Mucosa of descending colon (tissue), 3 donors: ENCODE data around the gene CBLB. TPM values are rescaled to one million over a fixed set of nuclear protein-coding genes. Genes with fewer than 3 reads are reported as not detected.

Experiments used
- ATAC-seq: fragments of 200-7000 bp; cut with Tn5 transposase; one replicate; pipeline ENCODE4 v1.9.1; 2020; ENCODE audit warnings: mild to moderate bottlenecking, moderate library complexity
- DNase-seq, 3 donors: peaks; one replicate each; pipeline ENCODE4 v3.0.0-alpha.2; 2020
- H3K36me3 ChIP-seq: fragments of 200-600 bp; one replicate; pipeline ENCODE4 v1.8.0; 2021; ENCODE audit warnings: low read depth, mild to moderate bottlenecking
- H3K4me1 ChIP-seq: fragments of 200-600 bp; one replicate; pipeline ENCODE4 v1.8.0; 2021; ENCODE audit warnings: low read depth, mild to moderate bottlenecking
- H3K4me3 ChIP-seq: fragments of 200-600 bp; one replicate; pipeline ENCODE4 v1.8.0; 2021; ENCODE audit warnings: mild to moderate bottlenecking
- H3K9me3 ChIP-seq: fragments of 200-600 bp; one replicate; pipeline ENCODE4 v1.8.0; 2021; ENCODE audit warnings: mild to moderate bottlenecking
- intact Hi-C, 2 donors: fragments of 100-400 bp; cut with DNase I in 1 of 2; cut with micrococcal nuclease in 1 of 2; formaldehyde crosslinking; loops; one replicate each; pipeline versions ENCODE4 v1.11.0 to v1.11.1; 2022; cut with DNase I, micrococcal nuclease
- total RNA-seq, 3 donors: library from RNA; stranded (reverse); fragmentation: NEBNext Ultra II Directional in 2 of 3; extraction: Animal tissue kit (Norgen Biotek cat#: 25700) in 2 of 3; gene quantifications; one replicate each; pipeline versions ENCODE4 v1.2.1 to v1.2.4, GENCODE V29; 2021 to 2023
- TF ChIP-seq, protein P1 (sequence below): fragments of 200-600 bp; IDR thresholded peaks from one replicate; pipeline ENCODE4 v1.8.0; 2022; ENCODE audit warnings: antibody characterized with exemption, mild to moderate bottlenecking
- donor health status: DM: no; HTN: no; CAD: no; lungs with moderate emphysema.
- donor health status: DM: no; HTN: no; CAD: no.
- donor health status: DM: no; HTN: yes; CAD: no.

The CBLB gene
- total RNA-seq, 3 donors from 2014 or later, result 41.7 to 52.2 (median 51.0) TPM

GRCh38 chr3:105758451-105758850, 110.4 kb downstream of the CBLB start:
- ATAC-seq (no peak), DNase-seq (no peak)
- TF ChIP-seq, protein P1, sequence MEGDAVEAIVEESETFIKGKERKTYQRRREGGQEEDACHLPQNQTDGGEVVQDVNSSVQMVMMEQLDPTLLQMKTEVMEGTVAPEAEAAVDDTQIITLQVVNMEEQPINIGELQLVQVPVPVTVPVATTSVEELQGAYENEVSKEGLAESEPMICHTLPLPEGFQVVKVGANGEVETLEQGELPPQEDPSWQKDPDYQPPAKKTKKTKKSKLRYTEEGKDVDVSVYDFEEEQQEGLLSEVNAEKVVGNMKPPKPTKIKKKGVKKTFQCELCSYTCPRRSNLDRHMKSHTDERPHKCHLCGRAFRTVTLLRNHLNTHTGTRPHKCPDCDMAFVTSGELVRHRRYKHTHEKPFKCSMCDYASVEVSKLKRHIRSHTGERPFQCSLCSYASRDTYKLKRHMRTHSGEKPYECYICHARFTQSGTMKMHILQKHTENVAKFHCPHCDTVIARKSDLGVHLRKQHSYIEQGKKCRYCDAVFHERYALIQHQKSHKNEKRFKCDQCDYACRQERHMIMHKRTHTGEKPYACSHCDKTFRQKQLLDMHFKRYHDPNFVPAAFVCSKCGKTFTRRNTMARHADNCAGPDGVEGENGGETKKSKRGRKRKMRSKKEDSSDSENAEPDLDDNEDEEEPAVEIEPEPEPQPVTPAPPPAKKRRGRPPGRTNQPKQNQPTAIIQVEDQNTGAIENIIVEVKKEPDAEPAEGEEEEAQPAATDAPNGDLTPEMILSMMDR, result no peak
- intact Hi-C loops, result no loop called here
- Histone ChIP-seq H3K4me3 (no peak overlapping the region), H3K4me1 (no peaks in the 10 kb centered on the region), H3K36me3 (no peaks in the 10 kb centered on the region), H3K9me3 (peaks cover 16% of the 10 kb centered on the region)

GRCh38 chr3:105755121-105755886, 113.5 kb downstream of the CBLB start:
- no peak overlapping the region for H3K4me3 ChIP-seq
- H3K4me1 ChIP-seq, result peaks cover 11% of the 10 kb centered on the region
- no peak for DNase-seq
- TF ChIP-seq, protein P1, result no peak
- ATAC-seq, result no peak
- intact Hi-C loops, result no loop called here
- no peaks in the 10 kb centered on the region for H3K36me3 ChIP-seq
- peaks cover 4% of the 10 kb centered on the region for H3K9me3 ChIP-seq

- Histone ChIP-seq H3K9me3 (no peaks in the 10 kb centered on the region), H3K4me3 (no peak overlapping the region), H3K36me3 (no peaks in the 10 kb centered on the region), H3K4me1 (peaks cover 11% of the 10 kb centered on the region)
- DNase-seq (peak in 1 of 3 donors; percentile 37), ATAC-seq (peak; percentile 89)
- intact Hi-C loops, result no loop called here
- TF ChIP-seq, protein P1, result no peak
Observed at GRCh38 chr3:105752791-105753415, 115.9 kb downstream of the CBLB start.

- DNase-seq (no peak), ATAC-seq (no peak)
- intact Hi-C loops, result no loop called here
- Histone ChIP-seq H3K9me3 (no peaks in the 10 kb centered on the region), H3K4me3 (no peak overlapping the region), H3K4me1 (peaks cover 17% of the 10 kb centered on the region), H3K36me3 (no peaks in the 10 kb centered on the region)
- TF ChIP-seq, protein P1, result no peak
Observed at GRCh38 chr3:105747696-105748095, 121.1 kb downstream of the CBLB start.

DNA sequence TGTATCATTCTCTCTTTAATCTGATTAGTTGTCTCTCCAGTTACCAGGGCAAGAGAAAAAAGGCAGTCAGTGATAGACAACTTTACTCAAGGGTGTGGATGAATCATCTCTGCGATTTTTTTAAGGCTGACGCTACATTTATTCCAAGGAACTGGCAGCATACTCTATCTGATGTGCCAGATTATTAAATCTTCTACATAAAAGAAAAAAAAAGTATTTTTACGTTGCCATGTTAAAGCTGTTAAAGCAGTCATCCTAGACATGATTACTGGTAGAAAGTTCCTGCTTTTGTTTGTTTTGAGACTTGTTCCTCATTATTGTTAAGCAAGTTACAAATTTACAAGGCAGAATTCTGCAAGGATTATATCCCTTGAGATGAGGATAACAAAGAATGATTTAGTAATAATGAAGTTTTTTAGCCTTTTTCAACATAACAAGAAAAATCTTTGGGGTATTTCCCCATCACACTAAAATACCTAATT, 121.7 kb downstream of the CBLB start:
- H3K36me3 ChIP-seq, result no peaks in the 10 kb centered on the region
- ATAC-seq (peak; percentile 73), DNase-seq (no peak)
- H3K4me3 ChIP-seq, result no peak overlapping the region
- peaks cover 12% of the 10 kb centered on the region for H3K4me1 ChIP-seq
- intact Hi-C loops, result no loop called here
- TF ChIP-seq, protein P1, result no peak
- no peaks in the 10 kb centered on the region for H3K9me3 ChIP-seq
